Hepatocyte (in vitro differentiated cells): Measurements from ENCODE around the gene GPR55.

ENCODE experiments used
- EZH2 ChIP-seq: fragments of 200-600 bp; sonication (generic); IDR thresholded peaks from 2 replicates; pipeline ENCODE4 v1.6.1; 2016; ENCODE audit warnings: antibody characterized with exemption, mild to moderate bottlenecking, borderline replicate concordance
- TF ChIP-seq, protein P1 (sequence below): fragments of 200-600 bp; sonication (generic); IDR thresholded peaks from 2 replicates; pipeline ENCODE4 v1.5.1; 2016; ENCODE audit warnings: antibody characterized with exemption, mild to moderate bottlenecking; ENCODE audit not compliant: poor library complexity

DNA sequence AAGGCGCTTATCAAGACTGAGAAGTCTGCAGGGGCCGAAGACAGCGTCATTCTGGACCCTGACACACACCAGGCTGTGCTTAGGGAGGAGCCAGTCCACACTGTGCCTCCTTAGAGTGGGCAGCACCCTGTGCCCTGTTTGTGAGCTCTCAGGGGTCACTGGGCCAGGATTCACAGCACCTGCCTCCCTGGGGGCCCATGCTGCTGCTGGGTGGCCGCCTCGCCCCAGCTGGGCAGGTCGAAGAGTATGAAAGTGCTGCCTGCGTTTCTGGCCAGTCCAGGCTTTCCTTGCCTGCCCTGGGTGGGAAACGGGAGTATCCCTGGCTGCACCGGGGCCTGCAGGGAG is 15.4 kb upstream of the GPR55 start:
- TF ChIP-seq EZH2, result no peak
- TF ChIP-seq, protein P1, sequence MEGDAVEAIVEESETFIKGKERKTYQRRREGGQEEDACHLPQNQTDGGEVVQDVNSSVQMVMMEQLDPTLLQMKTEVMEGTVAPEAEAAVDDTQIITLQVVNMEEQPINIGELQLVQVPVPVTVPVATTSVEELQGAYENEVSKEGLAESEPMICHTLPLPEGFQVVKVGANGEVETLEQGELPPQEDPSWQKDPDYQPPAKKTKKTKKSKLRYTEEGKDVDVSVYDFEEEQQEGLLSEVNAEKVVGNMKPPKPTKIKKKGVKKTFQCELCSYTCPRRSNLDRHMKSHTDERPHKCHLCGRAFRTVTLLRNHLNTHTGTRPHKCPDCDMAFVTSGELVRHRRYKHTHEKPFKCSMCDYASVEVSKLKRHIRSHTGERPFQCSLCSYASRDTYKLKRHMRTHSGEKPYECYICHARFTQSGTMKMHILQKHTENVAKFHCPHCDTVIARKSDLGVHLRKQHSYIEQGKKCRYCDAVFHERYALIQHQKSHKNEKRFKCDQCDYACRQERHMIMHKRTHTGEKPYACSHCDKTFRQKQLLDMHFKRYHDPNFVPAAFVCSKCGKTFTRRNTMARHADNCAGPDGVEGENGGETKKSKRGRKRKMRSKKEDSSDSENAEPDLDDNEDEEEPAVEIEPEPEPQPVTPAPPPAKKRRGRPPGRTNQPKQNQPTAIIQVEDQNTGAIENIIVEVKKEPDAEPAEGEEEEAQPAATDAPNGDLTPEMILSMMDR, result no peak
